ENCODE results near the gene CANT1. TPM values are rescaled to one million over a fixed set of nuclear protein-coding genes. Genes with fewer than 3 reads are reported as not detected.

Gene CANT1
- total RNA-seq, 1 experiment from 2014 or later, result 86.4 TPM

- intact Hi-C loops (cut with micrococcal nuclease; ENCODE audit: unreplicated experiment), result no loop called here
- Mint-ChIP-seq H3K36me3 (ENCODE audit: insufficient read depth, unreplicated experiment) (peaks cover 9% of the 10 kb centered on the region), H3K9me3 (ENCODE audit: unreplicated experiment) (no peaks in the 10 kb centered on the region), H3K27me3 (ENCODE audit: insufficient read depth, unreplicated experiment) (no peaks in the 10 kb centered on the region), H3K4me1 (ENCODE audit: low read depth, unreplicated experiment) (peaks cover 47% of the 10 kb centered on the region), H3K4me3 (ENCODE audit: unreplicated experiment) (peak overlapping the region; percentile 85), H3K27ac (ENCODE audit: unreplicated experiment) (peak overlapping the region; percentile 98)
- Histone ChIP-seq H3K4me3 (ENCODE audit: low read depth, low read length) (peak overlapping the region; percentile 84), H3K36me3 (ENCODE audit: control insufficient read depth, insufficient read depth, low read length) (no peaks in the 10 kb centered on the region), H3K27me3 (replicated peaks; ENCODE audit: control insufficient read depth, insufficient read depth, low read length) (no peaks in the 10 kb centered on the region), H3K4me1 (peaks cover 54% of the 10 kb centered on the region), H3K9me3 (no peaks in the 10 kb centered on the region)
- no peak for TF ChIP-seq CTCF (IDR thresholded peaks at IDR 0.05; ENCODE audit: insufficient read depth in 1 of 2, low read depth in 1 of 2, low read length in 1 of 2, severe bottlenecking in 1 of 2, unreplicated experiment in 1 of 2)
- POLR2A ChIA-PET, result interaction anchor here (1.0 kb wide), 1 partner anchor 15 kb away, joined by 4 read pairs; the partner anchor contains the start of gene CANT1
- peak in 1 of 2 experiments; percentile 33 for DNase-seq
- CTCF ChIA-PET, result interaction anchor here (1.0 kb wide), 1 partner anchor 19 kb away, joined by 5 read pairs; no protein-coding TSS in a partner anchor
- TSS peak; percentile 47 for BruUV-seq (replicated peaks)
Measured at GRCh38 chr17:79024901-79025737, 15.6 kb upstream of the CANT1 start.

- TF ChIP-seq CTCF (IDR thresholded peaks at IDR 0.05; ENCODE audit: insufficient read depth in 1 of 2, low read depth in 1 of 2, low read length in 1 of 2, severe bottlenecking in 1 of 2, unreplicated experiment in 1 of 2), result peak; percentile 56 to 58
- Mint-ChIP-seq H3K27me3 (ENCODE audit: insufficient read depth, unreplicated experiment) (no peaks in the 10 kb centered on the region), H3K27ac (ENCODE audit: unreplicated experiment) (peak within 1 kb of the TSS; percentile 98), H3K9me3 (ENCODE audit: unreplicated experiment) (no peaks in the 10 kb centered on the region), H3K4me1 (ENCODE audit: low read depth, unreplicated experiment) (peaks cover 57% of the 10 kb centered on the region), H3K4me3 (ENCODE audit: unreplicated experiment) (peak within 1 kb of the TSS; percentile 85), H3K36me3 (ENCODE audit: insufficient read depth, unreplicated experiment) (peaks cover 9% of the 10 kb centered on the region)
- Histone ChIP-seq H3K27me3 (replicated peaks; ENCODE audit: control insufficient read depth, insufficient read depth, low read length) (no peaks in the 10 kb centered on the region), H3K4me3 (ENCODE audit: low read depth, low read length) (peak within 1 kb of the TSS; percentile 84), H3K36me3 (ENCODE audit: control insufficient read depth, insufficient read depth, low read length) (no peaks in the 10 kb centered on the region), H3K9me3 (no peaks in the 10 kb centered on the region), H3K4me1 (peaks cover 64% of the 10 kb centered on the region)
- POLR2A ChIA-PET, result no interaction called here
- BruUV-seq (replicated peaks), result no TSS peak
- CTCF ChIA-PET, result no interaction called here
- intact Hi-C loops (cut with micrococcal nuclease; ENCODE audit: unreplicated experiment), result no loop called here
- peak; percentile 82 to 92 for DNase-seq
Measured at GRCh38 chr17:79023886-79024771, 14.6 kb upstream of the CANT1 start, which contains the start of gene C1QTNF1. C1QTNF1 (plus strand) TSS chr17:79024169; CDS start chr17:79043969, 19,800 bp downstream.

DNA sequence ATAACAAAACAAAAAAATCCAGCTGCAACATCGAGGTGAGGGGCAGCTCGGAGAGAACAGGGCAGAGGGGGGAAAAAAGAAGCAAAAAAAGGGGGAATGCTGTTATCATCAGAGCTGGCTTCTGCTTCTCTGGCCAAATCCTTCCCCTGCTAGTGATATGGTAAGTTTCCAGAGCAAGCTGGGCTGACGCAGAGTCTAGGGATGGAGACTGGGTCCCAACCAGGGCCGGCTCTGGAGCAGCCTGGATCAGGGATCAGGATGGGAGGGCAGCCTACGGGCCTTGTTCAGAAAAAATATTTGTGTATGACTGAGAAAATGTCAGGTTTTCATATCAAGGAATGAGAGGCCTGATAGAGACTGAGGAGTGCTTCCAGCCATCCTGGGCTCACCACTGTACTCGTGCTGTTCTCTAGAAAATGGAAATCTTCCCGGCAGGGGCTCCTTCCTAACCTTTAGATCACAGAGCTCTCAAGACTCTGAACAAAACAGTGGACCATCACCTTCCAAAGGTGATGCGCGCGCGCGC lies 13.7 kb upstream of the CANT1 start:
- ChIA-PET CTCF (interaction anchor here (2.8 kb wide), 1 partner anchor 22 kb away, joined by 11 read pairs; no protein-coding TSS in a partner anchor), POLR2A (no interaction called here)
- Mint-ChIP-seq H3K27me3 (ENCODE audit: insufficient read depth, unreplicated experiment) (no peaks in the 10 kb centered on the region), H3K4me3 (ENCODE audit: unreplicated experiment) (peak overlapping the region; percentile 85), H3K9me3 (ENCODE audit: unreplicated experiment) (no peaks in the 10 kb centered on the region), H3K4me1 (ENCODE audit: low read depth, unreplicated experiment) (peaks cover 66% of the 10 kb centered on the region), H3K27ac (ENCODE audit: unreplicated experiment) (no peak overlapping the region), H3K36me3 (ENCODE audit: insufficient read depth, unreplicated experiment) (peaks cover 9% of the 10 kb centered on the region)
- intact Hi-C loops (cut with micrococcal nuclease; ENCODE audit: unreplicated experiment), result no loop called here
- Histone ChIP-seq H3K4me1 (peaks cover 64% of the 10 kb centered on the region), H3K27me3 (replicated peaks; ENCODE audit: control insufficient read depth, insufficient read depth, low read length) (no peaks in the 10 kb centered on the region), H3K9me3 (no peaks in the 10 kb centered on the region), H3K36me3 (ENCODE audit: control insufficient read depth, insufficient read depth, low read length) (no peaks in the 10 kb centered on the region), H3K4me3 (ENCODE audit: low read depth, low read length) (no peak overlapping the region; the same call in 1 of the 2 replicates)
- no peak for TF ChIP-seq CTCF (IDR thresholded peaks at IDR 0.05; ENCODE audit: insufficient read depth in 1 of 2, low read depth in 1 of 2, low read length in 1 of 2, severe bottlenecking in 1 of 2, unreplicated experiment in 1 of 2)
- peak in 1 of 2 experiments; percentile 15 for DNase-seq
- BruUV-seq (replicated peaks), result no TSS peak
